ENCODE data around the gene EIF2S3B.
"Not testable (repeated sequence)": the region's sequence is repeated elsewhere in the genome, so short reads cannot be mapped to it uniquely, and the experiment has no call there.

The EIF2S3B gene

DNA sequence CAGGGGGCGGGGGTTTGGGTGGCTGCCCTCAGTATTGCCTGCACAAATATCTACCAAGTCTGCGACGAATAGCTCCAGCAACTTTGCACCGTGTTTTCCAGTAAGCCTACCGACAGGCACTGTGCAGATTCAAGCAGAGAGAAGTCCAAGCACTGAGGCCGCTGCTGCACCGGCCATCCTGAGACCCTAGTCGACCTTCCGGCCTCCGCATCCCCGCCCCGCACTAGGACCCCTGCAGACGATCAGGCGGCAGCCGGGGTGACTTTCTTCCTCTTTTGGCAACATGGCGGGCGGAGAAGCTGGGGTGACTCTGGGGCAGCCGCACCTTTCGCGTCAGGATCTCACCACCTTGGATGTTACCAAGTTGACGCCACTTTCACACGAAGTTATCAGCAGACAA is at the start of gene EIF2S3B:
EIF2S3B (plus strand) TSS at position 271 of the 400 bp plus-strand sequence; CDS start at position 284, 13 bp downstream.
- H3K9me3 ChIP-seq (ENCODE audit: low read length): no peaks in the 10 kb centered on the region
- no peaks in the 10 kb centered on the region for H3K4me1 ChIP-seq (ENCODE audit: insufficient read depth, low read length)
- no peaks in the 10 kb centered on the region for H3K36me3 ChIP-seq (ENCODE audit: insufficient read depth, low read length)
- no peak within 1 kb of the TSS for H3K4me3 ChIP-seq (ENCODE audit: low read depth in 1 of 2, low read length in 2 of 2)
- no peaks in the 10 kb centered on the region for H3K27me3 ChIP-seq (ENCODE audit: control insufficient read depth in 1 of 2, insufficient read depth in 2 of 2, low read length in 2 of 2)
- H3K9ac ChIP-seq (ENCODE audit: low read length): no peak within 1 kb of the TSS
- H3K27ac ChIP-seq (ENCODE audit: low read depth, low read length): no peak within 1 kb of the TSS

DNA sequence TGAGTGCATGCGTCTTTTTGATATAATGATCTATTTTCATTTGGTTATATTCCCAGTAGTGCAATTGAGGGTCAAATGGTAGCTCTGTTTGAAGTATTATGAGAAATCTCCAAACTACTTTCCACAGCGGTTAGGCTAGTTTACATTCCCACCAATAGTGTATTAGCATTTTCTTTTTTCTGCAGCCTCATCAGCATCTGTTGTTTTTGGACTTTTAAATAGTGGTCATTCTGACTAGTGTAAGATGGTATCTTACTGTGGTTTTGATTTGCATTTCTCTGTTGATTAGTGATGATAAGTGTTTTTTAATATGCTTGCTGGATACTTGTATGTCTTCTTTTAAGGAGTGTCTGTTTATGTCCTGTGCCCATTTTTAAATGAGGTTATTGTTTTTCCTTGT is 48.8 kb upstream of the EIF2S3B start:
- Histone ChIP-seq H3K36me3 (ENCODE audit: insufficient read depth, low read length) (no peaks in the 10 kb centered on the region), H3K4me3 (ENCODE audit: low read depth in 1 of 2, low read length in 2 of 2) (no peak overlapping the region), H3K9me3 (ENCODE audit: low read length) (peaks cover 6% of the 10 kb centered on the region), H3K27me3 (ENCODE audit: control insufficient read depth in 1 of 2, insufficient read depth in 2 of 2, low read length in 2 of 2) (no peaks in the 10 kb centered on the region), H3K9ac (ENCODE audit: low read length) (no peak overlapping the region), H3K27ac (ENCODE audit: low read depth, low read length) (no peak overlapping the region), H3K4me1 (ENCODE audit: insufficient read depth, low read length) (no peaks in the 10 kb centered on the region)

DNA sequence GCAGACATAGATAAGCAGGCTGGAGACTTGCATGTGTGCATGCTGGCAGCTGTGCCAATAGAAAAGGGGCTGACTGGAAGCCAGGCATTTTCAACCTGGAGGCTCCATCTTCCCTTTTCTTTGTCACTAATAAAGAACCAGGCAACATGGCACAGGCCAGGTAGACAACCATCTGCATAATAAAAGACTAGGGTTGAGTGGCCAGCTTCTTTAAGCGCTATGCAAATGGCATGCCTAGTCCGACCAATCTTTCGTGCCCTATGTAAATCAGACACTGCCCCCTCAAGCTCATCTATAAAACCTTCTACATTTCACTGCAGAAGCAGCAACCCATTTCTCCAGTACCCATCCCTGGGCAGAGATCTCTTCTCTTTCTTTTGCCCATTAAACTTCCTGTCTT is 47.9 kb upstream of the EIF2S3B start:
- no peak overlapping the region for H3K9ac ChIP-seq (ENCODE audit: low read length)
- peaks cover 6% of the 10 kb centered on the region for H3K9me3 ChIP-seq (ENCODE audit: low read length)
- H3K36me3 ChIP-seq (ENCODE audit: insufficient read depth, low read length): no peaks in the 10 kb centered on the region
- H3K4me1 ChIP-seq (ENCODE audit: insufficient read depth, low read length): no peaks in the 10 kb centered on the region
- no peak overlapping the region for H3K27ac ChIP-seq (ENCODE audit: low read depth, low read length)
- no peak overlapping the region for H3K4me3 ChIP-seq (ENCODE audit: low read depth in 1 of 2, low read length in 2 of 2)
- H3K27me3 ChIP-seq (ENCODE audit: control insufficient read depth in 1 of 2, insufficient read depth in 2 of 2, low read length in 2 of 2): no peaks in the 10 kb centered on the region

DNA sequence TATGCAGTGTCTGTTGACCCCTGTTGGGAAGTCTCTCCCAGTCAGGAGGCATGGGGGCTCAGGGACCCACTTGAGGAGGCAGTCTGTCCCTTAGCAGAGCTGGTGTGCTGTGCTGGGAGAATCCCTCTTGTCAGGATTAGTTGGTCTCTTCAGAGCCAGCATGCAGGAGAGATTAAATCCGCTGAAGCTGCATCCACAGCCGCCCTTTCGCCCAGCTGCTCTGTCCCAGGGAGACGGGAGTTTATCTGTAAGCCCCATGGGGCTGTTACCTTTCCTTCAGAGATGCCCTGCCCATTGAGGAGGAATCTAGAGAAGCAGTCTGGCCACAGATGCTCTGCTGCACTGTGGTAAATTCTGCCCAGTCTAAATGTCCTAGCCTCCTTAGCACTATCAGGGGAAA is 39.4 kb upstream of the EIF2S3B start:
- Histone ChIP-seq H3K27ac (ENCODE audit: low read depth, low read length) (no peak overlapping the region), H3K4me1 (ENCODE audit: insufficient read depth, low read length) (no peaks in the 10 kb centered on the region), H3K9ac (ENCODE audit: low read length) (no peak overlapping the region), H3K27me3 (ENCODE audit: control insufficient read depth in 1 of 2, insufficient read depth in 2 of 2, low read length in 2 of 2) (no peaks in the 10 kb centered on the region), H3K9me3 (ENCODE audit: low read length) (no peaks in the 10 kb centered on the region), H3K4me3 (ENCODE audit: low read depth in 1 of 2, low read length in 2 of 2) (no peak overlapping the region), H3K36me3 (ENCODE audit: insufficient read depth, low read length) (no peaks in the 10 kb centered on the region)

DNA sequence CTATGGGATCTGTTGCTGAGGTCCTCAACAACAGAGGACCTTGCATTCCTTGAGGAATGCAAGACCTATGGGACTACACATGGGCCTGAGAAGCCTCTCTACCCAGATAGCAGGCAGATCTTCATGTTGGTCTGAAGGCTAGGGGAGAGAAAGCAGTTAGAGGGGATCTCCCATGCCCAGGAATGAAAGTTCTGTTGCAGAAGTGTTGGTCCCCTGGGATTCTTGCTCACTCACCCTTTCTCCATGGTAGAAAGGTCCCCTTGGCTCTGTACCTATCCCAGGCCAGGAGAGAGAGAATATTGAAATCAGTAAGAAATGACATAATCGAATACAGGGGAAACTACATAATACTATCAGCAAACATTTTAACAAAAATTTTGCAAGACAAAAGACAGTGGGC is 36.0 kb upstream of the EIF2S3B start:
- H3K36me3 ChIP-seq (ENCODE audit: insufficient read depth, low read length): no peaks in the 10 kb centered on the region
- H3K4me3 ChIP-seq (ENCODE audit: low read depth in 1 of 2, low read length in 2 of 2): no peak overlapping the region
- H3K9ac ChIP-seq (ENCODE audit: low read length): no peak overlapping the region
- H3K9me3 ChIP-seq (ENCODE audit: low read length): no peaks in the 10 kb centered on the region
- H3K27me3 ChIP-seq (ENCODE audit: control insufficient read depth in 1 of 2, insufficient read depth in 2 of 2, low read length in 2 of 2): no peaks in the 10 kb centered on the region
- no peaks in the 10 kb centered on the region for H3K4me1 ChIP-seq (ENCODE audit: insufficient read depth, low read length)
- no peak overlapping the region for H3K27ac ChIP-seq (ENCODE audit: low read depth, low read length)

DNA sequence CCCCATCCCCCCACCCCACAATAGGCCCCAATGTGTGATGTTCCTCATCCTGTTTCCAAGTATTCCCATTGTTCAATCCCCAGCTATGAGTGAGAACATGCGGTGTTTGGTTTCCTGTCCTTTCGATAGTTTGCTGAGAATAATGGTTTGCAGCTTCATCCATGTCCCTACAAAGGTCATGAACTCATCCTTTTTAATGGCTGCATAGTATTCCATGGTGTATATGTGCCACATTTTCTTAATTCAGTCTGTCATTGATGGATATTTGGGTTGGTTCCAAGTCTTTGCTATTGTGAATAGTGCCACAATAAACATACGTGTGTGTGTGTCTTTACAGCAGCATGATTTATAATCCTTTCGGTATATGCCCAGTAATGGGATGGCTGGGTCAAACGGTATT is 32.9 kb upstream of the EIF2S3B start:
- not testable (repeated sequence) for H3K36me3 ChIP-seq (ENCODE audit: insufficient read depth, low read length); H3K4me1 ChIP-seq (ENCODE audit: insufficient read depth, low read length); H3K27ac ChIP-seq (ENCODE audit: low read depth, low read length); H3K27me3 ChIP-seq (ENCODE audit: control insufficient read depth in 1 of 2, insufficient read depth in 2 of 2, low read length in 2 of 2); H3K4me3 ChIP-seq (ENCODE audit: low read depth in 1 of 2, low read length in 2 of 2); H3K9ac ChIP-seq (ENCODE audit: low read length); H3K9me3 ChIP-seq (ENCODE audit: low read length)

DNA sequence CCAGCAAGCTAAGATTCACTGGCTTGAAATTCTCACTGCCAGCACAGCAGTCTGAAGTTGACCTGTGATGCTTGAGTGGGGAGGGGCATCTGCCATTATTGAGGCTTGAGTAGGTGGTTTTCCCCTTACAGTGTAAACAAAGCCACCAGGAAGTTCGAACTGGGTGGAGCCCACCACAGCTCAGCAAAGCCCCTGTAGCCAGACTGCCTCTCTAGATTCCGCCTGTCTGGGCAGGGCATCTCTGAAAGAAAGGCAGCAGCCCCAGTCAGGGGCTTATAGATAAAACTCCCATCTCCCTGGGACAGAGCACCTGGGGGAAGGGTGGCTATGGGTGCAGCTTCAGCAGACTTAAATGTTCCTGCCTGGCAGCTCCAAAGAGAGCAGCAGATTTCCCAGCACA is 23.8 kb upstream of the EIF2S3B start:
- H3K27ac ChIP-seq (ENCODE audit: low read depth, low read length); H3K4me3 ChIP-seq (ENCODE audit: low read depth in 1 of 2, low read length in 2 of 2); H3K9me3 ChIP-seq (ENCODE audit: low read length); H3K36me3 ChIP-seq (ENCODE audit: insufficient read depth, low read length); H3K27me3 ChIP-seq (ENCODE audit: control insufficient read depth in 1 of 2, insufficient read depth in 2 of 2, low read length in 2 of 2); H3K4me1 ChIP-seq (ENCODE audit: insufficient read depth, low read length); H3K9ac ChIP-seq (ENCODE audit: low read length): not testable (repeated sequence)

DNA sequence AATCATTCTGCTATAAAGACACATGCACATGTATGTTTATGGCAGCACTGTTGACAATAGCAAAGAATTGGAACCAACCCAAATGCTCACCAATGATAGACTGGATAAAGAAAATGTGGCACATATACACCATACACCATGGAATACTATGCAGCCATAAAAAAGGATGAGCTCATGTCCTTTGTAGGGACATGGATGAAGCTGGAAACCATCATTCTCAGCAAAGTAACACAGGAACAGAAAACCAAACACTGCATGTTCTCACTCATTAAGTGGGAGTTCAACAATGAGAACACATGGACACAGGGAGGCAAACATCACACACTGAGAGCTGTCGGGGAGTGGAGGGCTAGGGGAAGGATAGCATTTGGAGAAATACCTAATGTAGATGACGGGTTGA is 18.4 kb upstream of the EIF2S3B start:
- not testable (repeated sequence) for H3K27me3 ChIP-seq (ENCODE audit: control insufficient read depth in 1 of 2, insufficient read depth in 2 of 2, low read length in 2 of 2); H3K9me3 ChIP-seq (ENCODE audit: low read length); H3K4me3 ChIP-seq (ENCODE audit: low read depth in 1 of 2, low read length in 2 of 2); H3K27ac ChIP-seq (ENCODE audit: low read depth, low read length); H3K9ac ChIP-seq (ENCODE audit: low read length); H3K4me1 ChIP-seq (ENCODE audit: insufficient read depth, low read length); H3K36me3 ChIP-seq (ENCODE audit: insufficient read depth, low read length)

DNA sequence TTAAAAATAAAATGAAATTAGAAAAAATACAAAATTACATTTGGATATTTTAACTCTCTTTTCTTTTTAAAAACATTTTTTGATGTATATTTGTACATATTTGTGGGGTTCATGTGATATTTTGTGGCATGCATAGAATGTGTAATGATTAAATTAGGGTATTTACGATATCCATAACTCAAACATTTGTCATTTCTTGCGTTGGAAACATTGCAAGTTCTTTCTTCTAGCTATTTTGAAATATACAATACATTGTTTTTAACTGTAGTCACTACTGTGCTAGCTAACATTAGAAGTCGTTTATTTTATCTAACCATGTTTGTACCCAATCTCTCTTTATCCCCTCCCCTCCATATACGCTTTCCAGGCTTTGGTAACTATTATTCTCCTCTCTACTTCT is 13.9 kb upstream of the EIF2S3B start:
- Histone ChIP-seq H3K4me1 (ENCODE audit: insufficient read depth, low read length) (no peaks in the 10 kb centered on the region), H3K4me3 (ENCODE audit: low read depth in 1 of 2, low read length in 2 of 2) (no peak overlapping the region), H3K9ac (ENCODE audit: low read length) (no peak overlapping the region), H3K9me3 (ENCODE audit: low read length) (no peaks in the 10 kb centered on the region), H3K36me3 (ENCODE audit: insufficient read depth, low read length) (no peaks in the 10 kb centered on the region), H3K27me3 (ENCODE audit: control insufficient read depth in 1 of 2, insufficient read depth in 2 of 2, low read length in 2 of 2) (no peaks in the 10 kb centered on the region), H3K27ac (ENCODE audit: low read depth, low read length) (no peak overlapping the region)

DNA sequence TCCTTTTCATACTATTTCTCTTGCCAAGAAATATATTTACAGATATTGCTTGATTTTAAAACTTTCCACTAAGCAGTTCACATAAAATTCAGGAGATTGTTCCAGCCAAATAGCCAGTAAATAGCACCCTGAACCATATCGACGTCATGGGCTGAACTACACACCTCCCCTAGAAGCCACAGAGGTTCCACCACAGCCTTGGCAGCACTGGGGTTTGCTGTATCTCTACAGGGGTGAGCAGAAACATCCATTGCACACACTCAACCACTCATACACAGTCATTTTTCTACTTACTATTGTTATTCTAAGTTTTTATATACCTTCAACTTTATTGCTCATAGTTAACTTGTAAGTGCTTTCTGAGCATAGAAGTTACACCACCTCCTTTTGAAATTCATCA is 8.1 kb upstream of the EIF2S3B start:
- Histone ChIP-seq H3K9me3 (ENCODE audit: low read length) (no peaks in the 10 kb centered on the region), H3K27ac (ENCODE audit: low read depth, low read length) (no peak overlapping the region), H3K36me3 (ENCODE audit: insufficient read depth, low read length) (no peaks in the 10 kb centered on the region), H3K9ac (ENCODE audit: low read length) (no peak overlapping the region), H3K4me1 (ENCODE audit: insufficient read depth, low read length) (no peaks in the 10 kb centered on the region), H3K27me3 (ENCODE audit: control insufficient read depth in 1 of 2, insufficient read depth in 2 of 2, low read length in 2 of 2) (no peaks in the 10 kb centered on the region), H3K4me3 (ENCODE audit: low read depth in 1 of 2, low read length in 2 of 2) (no peak overlapping the region)

DNA sequence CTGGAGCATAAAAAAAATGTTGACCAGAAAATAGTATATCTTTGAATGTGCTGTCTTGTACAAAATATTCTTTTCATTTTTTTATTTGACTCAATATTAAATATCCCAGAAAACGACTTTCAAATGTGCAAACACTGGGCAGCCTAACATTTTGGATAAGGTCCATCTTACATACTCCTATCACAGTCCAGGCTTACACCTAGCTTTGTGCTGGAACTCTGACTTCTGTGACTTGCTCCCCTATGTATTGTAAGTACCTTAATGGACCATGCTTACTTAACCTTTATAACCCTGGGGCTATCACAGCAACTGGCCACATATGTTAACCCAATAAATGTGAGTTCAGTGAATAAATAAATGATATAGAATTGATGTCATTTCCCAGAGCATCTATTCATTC is 7.6 kb upstream of the EIF2S3B start:
- Histone ChIP-seq H3K27ac (ENCODE audit: low read depth, low read length) (no peak overlapping the region), H3K9ac (ENCODE audit: low read length) (no peak overlapping the region), H3K4me1 (ENCODE audit: insufficient read depth, low read length) (no peaks in the 10 kb centered on the region), H3K4me3 (ENCODE audit: low read depth in 1 of 2, low read length in 2 of 2) (no peak overlapping the region), H3K36me3 (ENCODE audit: insufficient read depth, low read length) (no peaks in the 10 kb centered on the region), H3K9me3 (ENCODE audit: low read length) (no peaks in the 10 kb centered on the region), H3K27me3 (ENCODE audit: control insufficient read depth in 1 of 2, insufficient read depth in 2 of 2, low read length in 2 of 2) (no peaks in the 10 kb centered on the region)

DNA sequence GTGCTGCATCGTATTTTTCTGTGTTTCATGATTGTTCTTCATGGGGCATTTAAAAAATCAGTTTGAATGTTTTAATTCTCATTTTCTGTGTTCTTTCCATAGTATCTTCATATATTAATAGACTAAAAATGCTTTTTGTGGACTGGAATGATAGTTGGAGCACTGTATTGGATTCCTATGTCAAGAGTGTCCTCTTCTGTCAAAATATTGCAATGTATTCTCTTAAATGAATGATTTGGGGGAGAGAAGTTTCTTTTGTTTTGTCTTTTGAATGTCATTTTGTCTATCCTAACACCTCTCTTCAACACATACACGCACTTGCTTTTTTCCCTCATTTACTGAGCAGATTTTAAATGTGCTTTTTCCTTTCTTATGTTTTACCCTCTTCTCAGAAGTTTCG is 4.7 kb upstream of the EIF2S3B start:
- H3K27ac ChIP-seq (ENCODE audit: low read depth, low read length): no peak overlapping the region
- H3K4me3 ChIP-seq (ENCODE audit: low read depth in 1 of 2, low read length in 2 of 2): no peak overlapping the region

More for the DNA sequence above, 4.7 kb upstream of the EIF2S3B start:
- Histone ChIP-seq H3K27me3 (ENCODE audit: control insufficient read depth in 1 of 2, insufficient read depth in 2 of 2, low read length in 2 of 2) (no peaks in the 10 kb centered on the region), H3K4me1 (ENCODE audit: insufficient read depth, low read length) (no peaks in the 10 kb centered on the region), H3K36me3 (ENCODE audit: insufficient read depth, low read length) (no peaks in the 10 kb centered on the region), H3K9me3 (ENCODE audit: low read length) (no peaks in the 10 kb centered on the region), H3K9ac (ENCODE audit: low read length) (no peak overlapping the region)
